Tracheal epithelial cell (primary cell): ENCODE results near the gene TMEM134. TPM values are rescaled to one million over a fixed set of nuclear protein-coding genes. Genes with fewer than 3 reads are reported as not detected.

Experiments used
- total RNA-seq: library from RNA; depleted of rRNA; stranded (reverse); fragments of >200 nt; gene quantifications from 2 replicates; pipeline ENCODE4 v1.2.1, GENCODE V29; 2014

TMEM134 gene
- total RNA-seq, result 20.9 and 37.6 TPM in 2 replicates

GRCh38 chr11:67468759-67469507, at the start of gene TMEM134:
TSS of gene TMEM134 (minus strand) at chr11:67469251. CDS start at chr11:67469192, 59 bp downstream.

DNA sequence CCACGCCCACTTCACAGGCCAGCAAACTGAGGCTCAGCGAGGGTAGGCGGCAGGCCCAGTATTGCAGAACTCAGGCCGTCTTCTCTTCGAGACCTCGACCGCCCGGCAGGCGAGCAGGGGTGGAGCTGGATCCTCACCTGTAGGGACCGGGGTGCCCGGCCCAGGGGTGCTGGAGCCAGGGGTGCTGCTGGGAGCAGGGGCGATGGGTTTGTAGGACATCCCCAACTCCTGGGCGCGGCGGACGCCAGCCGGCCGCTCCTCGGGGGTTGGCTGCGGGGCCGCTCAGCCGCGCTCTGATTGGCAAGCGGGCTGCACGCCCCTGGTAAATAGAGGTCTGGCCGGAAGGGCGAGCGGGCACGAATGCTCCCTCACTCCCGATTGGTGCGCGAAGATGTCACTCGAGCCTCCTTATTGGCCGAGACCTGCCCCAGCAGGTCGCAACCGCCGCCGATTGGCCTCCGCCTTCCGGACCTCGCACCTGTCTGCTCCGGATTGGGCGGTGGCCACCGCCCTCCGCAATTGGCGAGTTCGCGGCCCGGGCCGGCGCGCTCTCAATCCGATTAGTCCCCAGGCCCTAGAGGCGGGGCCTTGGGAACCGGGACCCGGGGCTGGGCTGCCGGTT, 38.9 kb upstream of the TMEM134 start, which contains the start of gene CDK2AP2:
CDK2AP2 (minus strand) TSS at position 299 of the 622 bp plus-strand sequence; CDS start at position 219, 80 bp downstream.

GRCh38 chr11:67504950-67505581, 36.0 kb upstream of the TMEM134 start, which contains the start of gene PITPNM1:
TSS of gene PITPNM1 (minus strand) at chr11:67505363. CDS start at chr11:67504180, 1,183 bp downstream.

DNA sequence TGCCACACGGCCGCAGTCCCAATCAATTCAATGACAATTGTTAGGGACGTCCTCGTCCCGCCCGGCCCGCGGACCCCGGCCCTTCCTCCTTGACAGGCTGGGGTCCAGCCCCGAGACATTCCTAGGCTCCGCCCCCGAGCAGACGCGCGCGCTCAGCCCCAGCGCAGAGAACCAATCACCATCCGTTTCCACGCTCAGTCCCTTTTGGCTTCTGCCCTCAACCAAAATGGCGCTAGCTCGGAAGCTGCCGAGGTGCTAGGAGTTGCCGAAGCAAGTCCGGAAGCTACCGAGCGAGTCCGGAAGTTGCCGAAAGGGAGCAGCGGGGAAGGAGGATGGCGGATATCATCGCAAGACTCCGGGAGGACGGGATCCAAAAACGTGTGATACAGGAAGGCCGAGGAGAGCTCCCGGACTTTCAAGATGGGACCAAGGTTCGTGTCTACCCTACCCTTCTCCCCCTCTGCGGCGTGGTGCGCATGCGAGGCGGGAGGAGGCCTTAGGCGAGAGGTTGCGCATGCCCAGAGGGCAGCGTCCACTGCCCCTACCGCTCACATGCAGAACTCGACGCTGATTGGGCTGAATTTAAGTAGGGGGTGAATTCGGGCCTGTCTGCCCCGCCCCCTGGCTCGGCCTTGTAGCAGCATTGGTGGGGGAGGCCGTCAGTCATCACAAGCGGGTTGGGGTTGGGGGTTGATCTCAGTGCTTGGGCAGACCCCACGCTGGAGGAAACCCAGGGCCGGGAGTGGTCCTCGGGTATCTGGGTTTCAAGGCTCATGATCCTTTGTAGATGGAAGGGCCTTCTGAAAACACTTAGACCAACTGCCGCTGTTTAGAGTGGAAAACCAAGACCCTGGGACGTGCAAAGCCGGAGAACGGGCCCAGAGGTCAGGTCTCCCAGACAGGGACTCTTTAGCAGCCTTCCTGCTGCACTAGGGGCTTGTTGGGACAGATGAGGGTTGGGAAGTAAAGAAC, 14.1 kb upstream of the TMEM134 start, which contains the start of gene AIP:
AIP (plus strand) TSS at position 200 of the 972 bp plus-strand sequence; CDS start at position 333, 133 bp downstream.

DNA sequence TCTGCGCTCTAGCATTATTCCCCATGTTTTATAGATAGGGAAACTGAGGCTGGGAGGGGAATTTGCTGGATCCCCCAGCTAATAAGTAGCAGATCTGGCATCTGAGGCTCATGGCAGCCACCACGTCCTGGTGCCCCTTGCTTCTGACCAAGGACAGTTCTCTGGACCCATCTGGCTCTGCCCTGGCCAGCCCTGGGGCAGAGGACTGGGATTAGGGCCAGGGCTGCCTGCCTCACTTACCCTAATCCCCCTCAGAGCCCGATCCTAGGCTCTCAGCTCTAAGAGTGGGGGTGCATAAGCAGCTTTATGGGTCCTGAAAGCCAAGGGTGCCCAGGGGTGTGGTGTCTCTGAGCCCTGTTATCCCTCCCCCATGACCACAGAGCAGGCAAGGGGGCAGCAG, 14.0 kb downstream of the TMEM134 start, which contains the start of gene CABP4:
CABP4 (plus strand) TSS at position 301 of the 400 bp plus-strand sequence; CDS start at position 371, 70 bp downstream.

GRCh38 chr11:67452141-67452952, 16.7 kb downstream of the TMEM134 start, which contains the start of gene GPR152:
TSS of gene GPR152 (minus strand) at chr11:67452729. CDS start at chr11:67452724, 5 bp downstream.

DNA sequence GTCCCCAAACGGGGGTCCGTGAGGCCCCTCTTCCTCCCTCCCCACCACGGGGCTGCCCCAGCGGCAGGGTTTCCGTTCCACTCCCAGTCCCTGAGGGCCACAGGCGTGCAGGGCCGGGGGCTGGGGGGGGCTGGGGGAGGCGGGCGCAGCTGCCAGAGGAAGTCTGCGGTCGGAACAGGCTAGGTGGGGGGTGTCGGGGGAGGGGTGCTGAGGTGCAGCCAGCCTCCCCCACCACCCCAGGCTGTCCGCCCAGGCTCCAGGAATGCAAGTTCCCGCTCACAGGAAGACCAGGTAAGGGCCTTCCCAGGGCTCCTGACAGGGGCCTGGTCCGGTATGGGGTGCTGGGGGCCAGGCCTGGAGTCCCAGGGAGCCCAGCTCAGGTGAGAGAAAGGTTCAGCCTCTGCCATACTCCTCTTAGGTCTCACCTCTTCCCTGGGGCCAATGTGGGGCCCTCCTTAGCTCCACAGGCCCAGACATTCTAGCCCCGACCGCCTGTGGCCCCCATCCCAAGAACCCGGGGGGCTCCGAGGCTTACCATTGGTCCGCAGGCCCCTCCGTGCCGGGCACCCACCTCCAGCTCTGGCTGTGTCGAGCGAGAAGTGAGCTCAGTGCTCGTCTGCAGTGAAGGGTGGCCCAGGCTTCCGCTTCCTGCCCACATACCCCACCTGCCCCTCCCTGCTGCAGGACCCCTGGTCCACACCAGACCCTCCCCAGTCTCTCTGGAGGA, 31.8 kb downstream of the TMEM134 start, which contains the start of gene PTPRCAP:
PTPRCAP (minus strand) TSS at position 601 of the 727 bp plus-strand sequence; CDS start at position 538, 63 bp downstream.

GRCh38 chr11:67428052-67429001, 40.7 kb downstream of the TMEM134 start, which contains the start of gene RPS6KB2:
TSS of gene RPS6KB2 (plus strand) at chr11:67428494. CDS start at chr11:67428546, 52 bp downstream.

GRCh38 chr11:67415501-67416304, 53.3 kb downstream of the TMEM134 start, which contains the start of gene CARNS1:
TSS of gene CARNS1 (plus strand) at chr11:67415678. CDS start at chr11:67416200, 522 bp downstream.

Other genes starting within 250 kb of the TMEM134 start
- 49.9 and 64.4 TPM in 2 replicates for gene GRK2, start 202.8 kb downstream of the TMEM134 start, total RNA-seq
- 36.9 and 39.9 TPM in 2 replicates for gene ANKRD13D, start 179.9 kb downstream of the TMEM134 start, total RNA-seq
- 36.6 and 69.7 TPM in 2 replicates for gene SSH3, start 165.7 kb downstream of the TMEM134 start, total RNA-seq
- 60.0 and 71.2 TPM in 2 replicates for gene POLD4, start 115.7 kb downstream of the TMEM134 start, total RNA-seq
- 3.0 and 8.9 TPM in 2 replicates for gene CLCF1, start 95.7 kb downstream of the TMEM134 start, total RNA-seq
- 8.7 TPM in 2 replicates for gene RAD9A, start 77.3 kb downstream of the TMEM134 start, total RNA-seq
- gene PPP1CA, start 67.4 kb downstream of the TMEM134 start, total RNA-seq, result 206 and 244 TPM in 2 replicates
- gene TBC1D10C, start 65.2 kb downstream of the TMEM134 start, total RNA-seq, result not detected in 2 replicates
- gene CARNS1, start 53.6 kb downstream of the TMEM134 start, total RNA-seq, result 0.24 TPM in 1 of 2 replicates, not detected in the other
- 43.9 and 55.4 TPM in 2 replicates for gene RPS6KB2, start 40.8 kb downstream of the TMEM134 start, total RNA-seq
- gene PTPRCAP, start 31.6 kb downstream of the TMEM134 start, total RNA-seq, result 0.24 TPM in 1 of 2 replicates, not detected in the other
- gene CORO1B, start 25.8 kb downstream of the TMEM134 start, total RNA-seq, result 140 and 158 TPM in 2 replicates
- not detected in 2 replicates for gene GPR152, start 16.5 kb downstream of the TMEM134 start, total RNA-seq
- gene CABP4, start 13.9 kb downstream of the TMEM134 start, total RNA-seq, result under 0.01 TPM in 1 of 2 replicates, not detected in the other
- 76.7 and 89.2 TPM in 2 replicates for gene AIP, start 13.8 kb upstream of the TMEM134 start, total RNA-seq
- 29.2 and 33.3 TPM in 2 replicates for gene PITPNM1, start 36.1 kb upstream of the TMEM134 start, total RNA-seq
- gene CDK2AP2, start 38.9 kb upstream of the TMEM134 start, total RNA-seq, result 17.1 and 18.5 TPM in 2 replicates
- gene CABP2, start 54.2 kb upstream of the TMEM134 start, total RNA-seq, result not detected in 2 replicates
- gene GSTP1, start 114.6 kb upstream of the TMEM134 start, total RNA-seq, result 3,881 and 7,825 TPM in 2 replicates
- 162 and 236 TPM in 2 replicates for gene NDUFV1, start 137.7 kb upstream of the TMEM134 start, total RNA-seq
- 10.6 and 14.7 TPM in 2 replicates for gene NUDT8, start 160.7 kb upstream of the TMEM134 start, total RNA-seq
- gene TBX10, start 170.5 kb upstream of the TMEM134 start, total RNA-seq, result not detected in 2 replicates
- not detected in 2 replicates for gene ACY3, start 181.5 kb upstream of the TMEM134 start, total RNA-seq
- 25.1 and 57.3 TPM in 2 replicates for gene ALDH3B2, start 205.4 kb upstream of the TMEM134 start, total RNA-seq